ENCODE data around the gene CYP24A1.

CYP24A1 gene

GRCh38 chr20:54201268-54201846, 27.6 kb upstream of the CYP24A1 start:
- DNase-seq, result no peak

GRCh38 chr20:54200487-54201267, 26.9 kb upstream of the CYP24A1 start:
- DNase-seq, result no peak

GRCh38 chr20:54199721-54200176, 26.0 kb upstream of the CYP24A1 start:
- peak; percentile 44 to 69 for DNase-seq

GRCh38 chr20:54199283-54199682, 25.5 kb upstream of the CYP24A1 start:
- no peak for DNase-seq

- DNase-seq, result no peak
Measured at GRCh38 chr20:54197621-54198604, 24.1 kb upstream of the CYP24A1 start.

- no peak for DNase-seq
Measured at GRCh38 chr20:54195483-54196472, 22.0 kb upstream of the CYP24A1 start.

GRCh38 chr20:54194724-54195438, 21.1 kb upstream of the CYP24A1 start:
- DNase-seq, result no peak

GRCh38 chr20:54193817-54194216, 20.0 kb upstream of the CYP24A1 start:
- DNase-seq, result no peak

GRCh38 chr20:54190217-54190616, 16.4 kb upstream of the CYP24A1 start:
- DNase-seq, result no peak

- no peak for DNase-seq
Measured at GRCh38 chr20:54189630-54190029, 15.8 kb upstream of the CYP24A1 start.

GRCh38 chr20:54188132-54188849, 14.5 kb upstream of the CYP24A1 start:
- DNase-seq, result no peak

- DNase-seq, result no peak
Measured at GRCh38 chr20:54184904-54185626, 11.3 kb upstream of the CYP24A1 start.

- no peak for DNase-seq
Measured at GRCh38 chr20:54184071-54184470, 10.3 kb upstream of the CYP24A1 start.

GRCh38 chr20:54180931-54181330, 7.1 kb upstream of the CYP24A1 start:
- no peak for DNase-seq

GRCh38 chr20:54179946-54180345, 6.2 kb upstream of the CYP24A1 start:
- DNase-seq, result no peak

- no peak for DNase-seq
Measured at GRCh38 chr20:54178256-54178655, 4.5 kb upstream of the CYP24A1 start.

- DNase-seq, result no peak
Measured at GRCh38 chr20:54177378-54177777, 3.6 kb upstream of the CYP24A1 start.

- DNase-seq, result no peak
Measured at GRCh38 chr20:54176610-54177009, 2.8 kb upstream of the CYP24A1 start.

GRCh38 chr20:54174457-54175175, 830 bp upstream of the CYP24A1 start:
- DNase-seq, result no peak

Measured in activated CD4-positive, alpha-beta T cell treated with anti-CD3 and anti-CD28 coated beads for 4 hours (primary cell).